HepG2 (cell line): ENCODE data around the gene CXXC5. TPM values are rescaled to one million over a fixed set of nuclear protein-coding genes. Genes with fewer than 3 reads are reported as not detected.
A peak's percentile ranks its signal among the peaks of the same experiment; 100 is the strongest.
"Not testable (repeated sequence)": the region's sequence is repeated elsewhere in the genome, so short reads cannot be mapped to it uniquely, and the experiment has no call there.

Experiments used
- ATAC-seq: fragments of 200-7000 bp; cut with Tn5 transposase; 3 replicates; pipeline ENCODE4 v1.9.1; 2020; ENCODE audit warnings: mild to moderate bottlenecking, moderate library complexity
- BruUV-seq: library from RNA; stranded (reverse); fragments of 400-500 nt; replicated peaks from 2 replicates; lab custom pipeline; 2021; lab: Mats Ljungman, UMichigan
- CTCF ChIA-PET: fragments of 300-600 bp; formaldehyde crosslinking; extraction: SDS; loops from one replicate; lab custom pipeline; 2021; ENCODE audit warnings: low total read pairs, inconsistent platforms, low intra/inter-chr PET ratio; lab: Yijun Ruan, JAX
- POLR2A ChIA-PET: fragments of 350-600 bp; sonication (Branson Sonifier 250); formaldehyde crosslinking; loops from one replicate; lab custom pipeline; 2020; ENCODE audit warnings: antibody characterized with exemption, inconsistent platforms; lab: Yijun Ruan, JAX
- DNase-seq: peaks from one replicate; pipeline ENCODE4 v3.0.0-alpha.2; 2015; ENCODE audit warnings: low spot score
- FAIRE-seq: peaks from 3 replicates; lab custom pipeline; 2011; peaks lifted over from hg19 to GRCh38; lab: Jason Lieb, UNC
- H2AFZ ChIP-seq: one replicate; pipeline ENCODE4 v1.6.1; 2011; ENCODE audit warnings: low read length, inconsistent platforms
- H3K27ac ChIP-seq: fragments of 300-600 bp; 3 replicates; pipeline ENCODE4 v1.8.0; 2011; ENCODE audit warnings: mixed run types, mild to moderate bottlenecking, mixed read lengths, low read length, inconsistent platforms; ENCODE audit not compliant: insufficient read depth; ENCODE audit errors: extremely low read length
- H3K27me3 ChIP-seq, 2 experiments: fragments of 200-600 bp in 1 of 2; 2 replicates in 1 of 2; 3 replicates in 1 of 2; pipeline versions ENCODE4 v1.6.0 to v1.8.0; 2011; ENCODE audit warnings: low read length in 2 of 2, mild to moderate bottlenecking in 2 of 2, moderate library complexity in 2 of 2, inconsistent platforms in 1 of 2; ENCODE audit not compliant: insufficient read depth in 2 of 2, control insufficient read depth in 1 of 2
- H3K36me3 ChIP-seq, 2 experiments: fragments of 200-600 bp in 1 of 2; replicated peaks in 1 of 2; 2 replicates in 1 of 2; 3 replicates in 1 of 2; pipeline versions ENCODE4 v1.5.1 to v1.8.0; 2011; ENCODE audit warnings: low read length in 2 of 2, inconsistent platforms in 1 of 2; ENCODE audit not compliant: insufficient read depth in 2 of 2, control insufficient read depth in 1 of 2
- H3K4me1 ChIP-seq: 2 replicates; pipeline ENCODE4 v1.5.1; 2012; ENCODE audit warnings: low read length, inconsistent platforms; ENCODE audit not compliant: insufficient read depth
- H3K4me2 ChIP-seq: 2 replicates; pipeline ENCODE4 v1.6.0; 2011; ENCODE audit warnings: low read depth, low read length, inconsistent platforms
- H3K4me3 ChIP-seq, 3 experiments: fragments of 200-600 bp in 1 of 3; sonication (generic), shearing (Covaris generic) in 1 of 3; replicated peaks in 1 of 3; 2 replicates each; pipeline ENCODE4 v1.5.1; 2011 to 2016; ENCODE audit warnings: low read length in 3 of 3, inconsistent platforms in 2 of 3, low read depth in 2 of 3, mild to moderate bottlenecking in 2 of 3, control low read depth in 1 of 3, mixed read lengths in 1 of 3; ENCODE audit not compliant: insufficient read depth in 1 of 3
- H3K79me2 ChIP-seq: one replicate; pipeline ENCODE4 v1.6.1; 2011; ENCODE audit warnings: low read length, inconsistent platforms; ENCODE audit not compliant: insufficient read depth
- H3K9ac ChIP-seq: 2 replicates; pipeline ENCODE4 v1.6.0; 2011; ENCODE audit warnings: mild to moderate bottlenecking, low read depth, low read length, inconsistent platforms; ENCODE audit not compliant: insufficient read depth
- H3K9me3 ChIP-seq: 2 replicates; pipeline ENCODE4 v1.5.1; 2012; ENCODE audit warnings: mild to moderate bottlenecking, low read length
- H4K20me1 ChIP-seq: 2 replicates; pipeline ENCODE4 v1.6.0; 2011; ENCODE audit warnings: inconsistent platforms, mild to moderate bottlenecking, low read length, moderate library complexity; ENCODE audit not compliant: insufficient read depth
- HOXA3 ChIP-seq: sonication (generic); formaldehyde crosslinking; IDR thresholded peaks from 2 replicates; pipeline ENCODE4 v1.5.0; 2020; ENCODE audit warnings: missing genetic modification reagents
- NR2F1 ChIP-seq, 2 experiments: fragments of 450-650 bp in 1 of 2; formaldehyde crosslinking in 1 of 2; IDR thresholded peaks; 2 replicates each; pipeline versions ENCODE4 v1.5.0 to v1.6.1; 2016 to 2020; ENCODE audit warnings: mild to moderate bottlenecking in 1 of 2, missing compliant biosample characterization in 1 of 2, missing genetic modification reagents in 1 of 2, moderate library complexity in 1 of 2
- ZFYVE20 ChIP-seq: sonication (generic); formaldehyde crosslinking; IDR thresholded peaks from 2 replicates; pipeline ENCODE4 v1.8.0; 2023; ENCODE audit warnings: low read depth, mild to moderate bottlenecking, moderate library complexity, missing genetic modification reagents, borderline replicate concordance
- ZNF629 ChIP-seq: sonication (generic); formaldehyde crosslinking; conservative IDR thresholded peaks from 2 replicates; pipeline ENCODE4 v1.5.0; 2020; ENCODE audit warnings: missing genetic modification reagents
- WGBS: methylation state at CpG from one replicate; pipeline ENCODE4 v1.1.6; 2017; ENCODE audit warnings: low lambda C conversion rate; 5-methylcytosine and 5-hydroxymethylcytosine counted together
- in situ Hi-C: cut with HindIII; loops from 2 replicates; pipeline ENCODE4 v1.10.0; 2017; ENCODE audit warnings: low pct_unique_long_range_greater_than_20kb; ENCODE audit not compliant: extremely low pct_ligation_motif_present
- intact Hi-C: fragments of 100-400 bp; cut with micrococcal nuclease; formaldehyde crosslinking; loops from one replicate; pipeline ENCODE4 v1.10.0; 2022; ENCODE audit not compliant: unreplicated experiment
- polyA plus RNA-seq, 8 experiments: library from polyadenylated mRNA; depleted of rRNA in 3 of 8; stranded (reverse) in 7 of 8; unstranded in 1 of 8; fragments of >200 nt; fragmentation: Illumina TruSeq in 4 of 8; extraction: Trizol in 4 of 8; gene quantifications; 2 replicates each; pipeline versions ENCODE4 v1.2.1 to v1.2.3, GENCODE V29; 2011 to 2016; ENCODE audit warnings: low read depth in 4 of 8, missing spikeins in 1 of 8, mixed read lengths in 1 of 8; ENCODE audit not compliant: insufficient read depth in 1 of 8
- total RNA-seq, 5 experiments: library from RNA; depleted of rRNA; stranded (reverse); fragments of >200 nt; fragmentation: Illumina TruSeq; extraction: Trizol; gene quantifications; 2 replicates each; pipeline ENCODE4 v1.2.3, GENCODE V29; 2016; ENCODE audit warnings: low read depth in 1 of 5
- TF ChIP-seq, protein P1 (sequence below): sonication (generic); formaldehyde crosslinking; IDR thresholded peaks from 2 replicates; pipeline ENCODE4 v1.9.0; 2022; ENCODE audit warnings: low read depth, missing genetic modification reagents
- TF ChIP-seq, protein P2 (sequence below): sonication (generic); formaldehyde crosslinking; IDR thresholded peaks from 2 replicates; pipeline ENCODE4 v1.8.0; 2022; ENCODE audit warnings: mild to moderate bottlenecking, missing genetic modification reagents, borderline replicate concordance

The CXXC5 gene
- total and polyA plus RNA-seq, 2 of the 13 experiments (the other 11 are each of a cell fraction or from before 2014, with no cell fraction given), result 32.3 to 33.0 TPM

DNA sequence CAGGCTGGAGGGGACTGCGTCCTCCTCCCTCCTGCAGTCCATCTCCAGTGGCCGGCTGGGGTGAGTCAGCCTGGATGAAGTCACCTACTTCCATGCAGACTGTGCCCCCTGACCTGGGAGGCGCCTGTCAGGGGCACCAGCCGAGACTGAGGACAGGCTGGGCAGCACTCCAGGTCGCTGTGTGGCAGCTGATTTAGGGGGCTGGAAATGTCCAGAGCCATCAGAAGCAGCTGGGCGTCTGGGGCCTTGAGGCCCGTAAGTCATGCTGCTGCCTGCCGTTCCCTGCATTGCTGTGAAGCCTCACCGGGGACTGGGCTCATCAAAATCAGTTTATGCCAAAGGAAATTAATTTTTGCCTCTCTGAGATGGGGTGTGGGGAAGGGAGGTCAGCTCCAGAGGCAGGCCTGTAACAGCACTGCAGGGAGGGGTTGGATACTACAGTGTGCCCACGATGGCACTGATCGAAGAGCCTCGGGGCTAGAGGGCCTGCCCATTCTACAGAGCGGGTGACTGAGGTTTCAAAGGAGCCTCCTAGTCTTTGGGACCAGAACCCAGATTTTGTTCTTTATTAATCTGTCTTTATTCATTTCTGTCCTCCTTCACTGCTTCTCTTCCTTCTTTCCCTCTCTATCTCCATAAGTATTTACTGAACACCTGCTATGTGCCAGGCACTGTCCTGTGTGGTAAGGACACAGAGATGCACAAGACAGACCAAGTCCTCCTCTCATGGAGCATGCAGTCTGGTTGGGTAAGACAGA, 77.1 kb downstream of the CXXC5 start (continued):
- TF ChIP-seq, protein P1, sequence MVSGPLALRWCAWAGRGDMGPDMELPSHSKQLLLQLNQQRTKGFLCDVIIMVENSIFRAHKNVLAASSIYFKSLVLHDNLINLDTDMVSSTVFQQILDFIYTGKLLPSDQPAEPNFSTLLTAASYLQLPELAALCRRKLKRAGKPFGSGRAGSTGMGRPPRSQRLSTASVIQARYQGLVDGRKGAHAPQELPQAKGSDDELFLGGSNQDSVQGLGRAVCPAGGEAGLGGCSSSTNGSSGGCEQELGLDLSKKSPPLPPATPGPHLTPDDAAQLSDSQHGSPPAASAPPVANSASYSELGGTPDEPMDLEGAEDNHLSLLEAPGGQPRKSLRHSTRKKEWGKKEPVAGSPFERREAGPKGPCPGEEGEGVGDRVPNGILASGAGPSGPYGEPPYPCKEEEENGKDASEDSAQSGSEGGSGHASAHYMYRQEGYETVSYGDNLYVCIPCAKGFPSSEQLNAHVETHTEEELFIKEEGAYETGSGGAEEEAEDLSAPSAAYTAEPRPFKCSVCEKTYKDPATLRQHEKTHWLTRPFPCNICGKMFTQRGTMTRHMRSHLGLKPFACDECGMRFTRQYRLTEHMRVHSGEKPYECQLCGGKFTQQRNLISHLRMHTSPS (CRISPR knock-in tag), result peak; percentile 92
- peak; percentile 85 to 89 for TF ChIP-seq NR2F1 (CRISPR knock-in tag; IDR thresholded peaks at IDR 0.05)
- peak; percentile 91 for TF ChIP-seq ZNF629 (CRISPR knock-in tag)
- TF ChIP-seq HOXA3 (CRISPR knock-in tag), result peak; percentile 40; the same call in 1 of the 2 replicates

DNA sequence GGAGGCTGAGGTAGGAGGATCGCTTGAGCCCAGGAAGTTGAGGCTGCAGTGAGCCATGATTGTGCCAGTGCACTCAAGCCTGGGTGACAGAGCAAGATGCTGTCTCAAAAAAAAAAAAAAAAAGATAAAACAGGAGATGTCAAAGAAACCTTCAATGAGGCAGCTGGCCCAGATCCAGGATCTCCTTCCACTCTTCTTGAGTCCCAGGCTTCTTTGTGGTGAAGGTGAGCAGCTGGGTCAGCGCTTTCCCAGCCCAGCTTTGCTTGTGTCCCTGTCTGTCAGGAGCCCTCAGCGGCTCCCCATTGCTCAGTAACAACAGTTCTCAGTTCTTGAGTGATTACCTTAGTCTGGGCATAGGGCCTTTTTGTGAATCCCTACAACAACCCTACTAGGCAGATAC, 78.1 kb downstream of the CXXC5 start:
- Histone ChIP-seq H3K27me3 (no peaks in the 10 kb centered on the region), H3K4me1 (peaks cover 33% of the 10 kb centered on the region), H2AFZ (no peak overlapping the region), H4K20me1 (no peaks in the 10 kb centered on the region), H3K4me3 (no peak overlapping the region), H3K79me2 (no peaks in the 10 kb centered on the region), H3K36me3 (no peaks in the 10 kb centered on the region), H3K9me3 (no peaks in the 10 kb centered on the region), H3K4me2 (no peak overlapping the region), H3K27ac (no peak overlapping the region), H3K9ac (no peak overlapping the region)
- WGBS, result 84% methylated on average over 3 of the region's 3 CpGs
- FAIRE-seq (no peak), DNase-seq (no peak), ATAC-seq (no peak)
- ChIA-PET CTCF (no interaction called here), POLR2A (no interaction called here)
- BruUV-seq, result no TSS peak
- TF ChIP-seq, protein P2, sequence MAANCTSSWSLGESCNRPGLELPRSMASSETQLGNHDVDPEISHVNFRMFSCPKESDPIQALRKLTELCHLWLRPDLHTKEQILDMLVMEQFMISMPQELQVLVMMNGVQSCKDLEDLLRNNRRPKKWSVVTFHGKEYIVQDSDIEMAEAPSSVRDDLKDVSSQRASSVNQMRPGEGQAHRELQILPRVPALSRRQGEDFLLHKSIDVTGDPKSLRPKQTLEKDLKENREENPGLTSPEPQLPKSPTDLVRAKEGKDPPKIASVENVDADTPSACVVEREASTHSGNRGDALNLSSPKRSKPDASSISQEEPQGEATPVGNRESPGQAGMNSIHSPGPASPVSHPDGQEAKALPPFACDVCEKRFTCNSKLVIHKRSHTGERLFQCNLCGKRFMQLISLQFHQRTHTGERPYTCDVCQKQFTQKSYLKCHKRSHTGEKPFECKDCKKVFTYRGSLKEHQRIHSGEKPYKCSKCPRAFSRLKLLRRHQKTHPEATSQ (CRISPR knock-in tag), result no peak
- no peak for TF ChIP-seq ZFYVE20 (CRISPR knock-in tag)
- intact Hi-C loops (no loop called here), in situ Hi-C loops (no loop called here)

DNA sequence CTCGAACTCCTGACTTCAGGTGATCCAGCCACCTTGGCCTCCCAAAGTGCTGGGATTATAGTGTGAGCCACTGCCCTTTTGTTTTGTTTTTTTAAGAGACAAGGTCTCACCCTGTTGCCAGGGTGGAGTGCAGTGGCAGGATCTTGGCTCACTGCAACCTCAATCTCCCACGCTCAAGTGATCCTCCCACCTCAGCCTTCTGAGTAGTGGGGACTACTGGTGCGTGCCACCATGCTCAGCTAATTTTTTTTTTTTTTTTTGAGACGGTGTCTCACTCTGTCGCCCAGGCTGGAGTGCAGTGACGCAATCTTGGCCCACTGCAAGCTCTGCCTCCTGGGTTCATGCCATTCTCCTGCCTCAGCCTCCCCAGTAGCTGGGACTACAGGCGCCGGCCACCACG, 79.5 kb downstream of the CXXC5 start:
- FAIRE-seq, H3K9ac ChIP-seq, H3K36me3 ChIP-seq, intact Hi-C loops, H3K27me3 ChIP-seq, H3K9me3 ChIP-seq, ATAC-seq, in situ Hi-C loops, BruUV-seq, H3K4me2 ChIP-seq, H2AFZ ChIP-seq, H3K79me2 ChIP-seq, H4K20me1 ChIP-seq, H3K27ac ChIP-seq, CTCF ChIA-PET, H3K4me3 ChIP-seq, DNase-seq: not testable (repeated sequence)
- 92% methylated on average over 9 of the region's 9 CpGs for WGBS
- peaks cover 40% of the 10 kb centered on the region for H3K4me1 ChIP-seq
- POLR2A ChIA-PET, result interaction anchor here (1.0 kb wide), 1 partner anchor 19 kb away, joined by 4 read pairs; no protein-coding TSS in a partner anchor
